Heart left ventricle (tissue), 16 donors: Measurements from ENCODE around the gene GDPD3. TPM values are rescaled to one million over a fixed set of nuclear protein-coding genes. Genes with fewer than 3 reads are reported as not detected.
A peak's percentile ranks its signal among the peaks of the same experiment; 100 is the strongest.

ENCODE experiments used
- ATAC-seq, 4 donors: fragments of 200-7000 bp; cut with Tn5 transposase; one replicate each; pipeline ENCODE4 v1.9.1; 2020 to 2022; ENCODE audit warnings: moderate library complexity in 4 of 4, mild to moderate bottlenecking in 3 of 4, moderate number of reproducible peaks in 1 of 4
- DNase-seq, 5 donors: peaks; one replicate each; pipeline ENCODE4 v3.0.0-alpha.2; 2020
- H3K27ac ChIP-seq, 12 donors: fragments of 200-600 bp; sonication (generic) in 4 of 12; one replicate each; pipeline versions ENCODE4 v1.5.0 to v1.8.0; 2016 to 2022; ENCODE audit warnings: mild to moderate bottlenecking in 2 of 12
- H3K27me3 ChIP-seq, 9 donors: fragments of 200-600 bp; sonication (generic) in 2 of 9; one replicate each; pipeline versions ENCODE4 v1.5.1 to v1.8.0; 2016 to 2022; ENCODE audit warnings: mild to moderate bottlenecking in 3 of 9
- H3K36me3 ChIP-seq, 9 donors: fragments of 200-600 bp; sonication (generic) in 2 of 9; one replicate each; pipeline versions ENCODE4 v1.5.0 to v1.8.0; 2018 to 2022; ENCODE audit warnings: mild to moderate bottlenecking in 2 of 9
- H3K4me1 ChIP-seq, 12 donors: fragments of 200-600 bp; sonication (generic) in 4 of 12; one replicate each; pipeline versions ENCODE4 v1.5.0 to v1.8.0; 2016 to 2022; ENCODE audit warnings: mild to moderate bottlenecking in 3 of 12
- H3K4me3 ChIP-seq, 12 donors: fragments of 200-600 bp; sonication (generic) in 4 of 12; one replicate each; pipeline versions ENCODE4 v1.5.0 to v1.8.0; 2017 to 2022; ENCODE audit warnings: mild to moderate bottlenecking in 9 of 12, moderate library complexity in 4 of 12
- H3K9me3 ChIP-seq, 12 donors: fragments of 200-600 bp; sonication (generic) in 4 of 12; one replicate each; pipeline versions ENCODE4 v1.5.0 to v1.8.0; 2016 to 2022; ENCODE audit warnings: mild to moderate bottlenecking in 1 of 12
- POLR2A ChIP-seq, 2 donors: fragments of 450-650 bp; IDR thresholded peaks; one replicate each; pipeline ENCODE4 v1.6.1; 2017; ENCODE audit warnings: antibody characterized with exemption in 2 of 2, mild to moderate bottlenecking in 2 of 2, moderate library complexity in 2 of 2
- WGBS, 4 donors: extraction: QIAGEN DNeasy Blood & Tissue Kit in 2 of 4; methylation state at CpG; one replicate each; pipeline versions ENCODE4 v1.1.5 to v1.1.7; 2013 to 2018; 5-methylcytosine and 5-hydroxymethylcytosine counted together
- intact Hi-C, 10 donors: fragments of 100-400 bp; cut with DNase I; formaldehyde crosslinking; loops; one replicate each; pipeline versions ENCODE4 v1.11.1 to v1.14.2; 2022
- polyA plus RNA-seq, 2 donors: library from polyadenylated mRNA; stranded (reverse); fragments of 200-250 nt; gene quantifications; one replicate each; pipeline ENCODE4 v1.2.3, GENCODE V29; 2013
- total RNA-seq, 9 donors: library from RNA; depleted of rRNA in 2 of 9; stranded (reverse); fragments of >200 nt in 2 of 9; fragmentation: NEBNext Ultra II Directional in 3 of 9; extraction: Animal tissue kit (Norgen Biotek cat#: 25700) in 3 of 9; gene quantifications; one replicate each; pipeline versions ENCODE4 v1.1.0 to v1.2.4, GENCODE V29; 2016 to 2023
- TF ChIP-seq, protein P1 (sequence below), 12 donors: fragments of 200-600 bp; sonication (generic) in 4 of 12; IDR thresholded peaks; one replicate each; pipeline versions ENCODE4 v1.5.0 to v1.8.0; 2018 to 2022; ENCODE audit warnings: antibody characterized with exemption in 12 of 12, mild to moderate bottlenecking in 5 of 12
- donor health status: ischemic (EF 13 %, LVEDD 7.1; RV severe dilation, severe dysfunction).
- donor health status: healthy with polysubstance abuse.
- donor health status: DM: no; HTN: yes; CAD: no.
- donor health status: DM: no; HTN: no; CAD: no.
- donor health status: ischemic (EF 25% LVEDD 6.9; RV normal size, moderate dysfunction).
- donor health status: ischemic (EF 25% LVEDD 5.7; RV mildly dilated, moderate dysfunction).
- donor health status: healthy.
- donor health status: DM: yes; HTN: yes; CAD: no.
- donor health status: ischemic (EF 35%, LVEDD 5.7; RV mildly dilated, moderate dysfunction).
- donor health status: nonischemic (EF 11% LVEDD 7.7; RV severe dilation, severe dysfunction).
- donor health status: DM: yes; HTN: yes; CAD: no.
- donor health status: PGD.
- donor health status: ischemic (EF 29% LVEDD 5.4; RV normal size, mild dysfunction).
- donor health status: nonischemic (EF 23%, LVEDD 6.1; RV moderate dilation, normal function).

GDPD3 gene
- total and polyA plus RNA-seq, 11 donors = 0.36 to 5.3 (median 2.0) TPM

DNA sequence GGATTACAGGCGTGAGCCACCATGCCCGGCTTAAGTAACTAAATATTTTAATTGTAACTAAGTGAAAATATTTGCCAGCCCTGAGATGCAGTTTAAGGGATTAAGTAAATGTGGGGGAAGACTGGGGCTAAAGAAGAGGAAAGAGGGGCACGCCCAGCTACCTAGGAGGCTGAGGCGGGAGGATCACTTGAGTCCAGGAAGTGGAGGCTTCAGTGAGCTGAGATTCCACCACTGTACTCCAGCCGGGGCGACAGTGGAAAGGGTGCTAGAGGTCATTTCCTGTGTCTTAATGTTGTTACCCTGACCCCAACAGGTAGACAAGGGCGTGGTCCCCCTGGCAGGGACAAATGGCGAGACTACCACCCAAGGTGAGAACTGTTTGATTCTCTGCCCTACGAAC is 45.0 kb downstream of the GDPD3 start:
- ATAC-seq (no peak), DNase-seq (no peak)
- TF ChIP-seq, protein P1, sequence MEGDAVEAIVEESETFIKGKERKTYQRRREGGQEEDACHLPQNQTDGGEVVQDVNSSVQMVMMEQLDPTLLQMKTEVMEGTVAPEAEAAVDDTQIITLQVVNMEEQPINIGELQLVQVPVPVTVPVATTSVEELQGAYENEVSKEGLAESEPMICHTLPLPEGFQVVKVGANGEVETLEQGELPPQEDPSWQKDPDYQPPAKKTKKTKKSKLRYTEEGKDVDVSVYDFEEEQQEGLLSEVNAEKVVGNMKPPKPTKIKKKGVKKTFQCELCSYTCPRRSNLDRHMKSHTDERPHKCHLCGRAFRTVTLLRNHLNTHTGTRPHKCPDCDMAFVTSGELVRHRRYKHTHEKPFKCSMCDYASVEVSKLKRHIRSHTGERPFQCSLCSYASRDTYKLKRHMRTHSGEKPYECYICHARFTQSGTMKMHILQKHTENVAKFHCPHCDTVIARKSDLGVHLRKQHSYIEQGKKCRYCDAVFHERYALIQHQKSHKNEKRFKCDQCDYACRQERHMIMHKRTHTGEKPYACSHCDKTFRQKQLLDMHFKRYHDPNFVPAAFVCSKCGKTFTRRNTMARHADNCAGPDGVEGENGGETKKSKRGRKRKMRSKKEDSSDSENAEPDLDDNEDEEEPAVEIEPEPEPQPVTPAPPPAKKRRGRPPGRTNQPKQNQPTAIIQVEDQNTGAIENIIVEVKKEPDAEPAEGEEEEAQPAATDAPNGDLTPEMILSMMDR (IDR thresholded peaks at IDR 0.05) = no peak
- TF ChIP-seq POLR2A (IDR thresholded peaks at IDR 0.05) = no peak
- Histone ChIP-seq H3K27me3 (no peaks in the 10 kb centered on the region), H3K9me3 (no peaks in the 10 kb centered on the region), H3K4me3 (peak overlapping the region in 7 of 12 donors; percentile 84 to 98 (median 96)), H3K4me1 (peaks cover 0 to 61% (median 50%) of the 10 kb centered on the region in 12 donors), H3K36me3 (peaks cover 0 to 73% (median 66%) of the 10 kb centered on the region in 9 donors), H3K27ac (peak overlapping the region in 9 of 12 donors; percentile 12 to 100 (median 99))
- intact Hi-C loops = loop anchor here in 4 of 10 donors (5.0 to 10.0 kb wide), 4 partner anchors 56 to 456 kb away; partner anchors contain the start of genes MAPK3 (in 1 of the 4), MAZ (in 1 of the 4) and ZNF768 (in 1 of the 4)
- WGBS, 4 donors = 64 to 78% (median 73%) methylated on average over 9 of the region's 9 CpGs

DNA sequence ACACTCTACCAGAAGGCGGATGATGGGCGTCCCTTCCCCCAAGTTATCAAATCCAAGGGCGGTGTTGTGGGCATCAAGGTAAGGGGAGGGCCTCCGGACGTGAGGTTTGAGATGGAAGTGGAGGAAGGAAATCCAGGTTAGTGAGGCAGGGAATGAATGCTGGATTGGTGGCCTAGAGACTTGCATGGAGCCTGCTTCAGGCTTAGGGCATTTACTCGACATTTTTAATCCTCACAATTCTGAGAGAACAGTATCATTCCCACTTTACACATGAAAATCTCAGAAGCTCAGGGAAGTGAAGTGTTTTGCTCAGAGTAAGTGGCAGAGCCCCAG is 45.8 kb downstream of the GDPD3 start:
- intact Hi-C loops = loop anchor here in 4 of 10 donors (5.0 to 10.0 kb wide), 4 partner anchors 57 to 457 kb away; partner anchors contain the start of genes MAPK3 (in 1 of the 4), MAZ (in 1 of the 4) and ZNF768 (in 1 of the 4)
- H3K36me3 ChIP-seq = peaks cover 0 to 65% (median 58%) of the 10 kb centered on the region in 9 donors
- no peak for ATAC-seq
- no peaks in the 10 kb centered on the region for H3K9me3 ChIP-seq
- 36 to 78% (median 51%) methylated on average over 6 of the region's 6 CpGs for WGBS, 4 donors
- no peaks in the 10 kb centered on the region for H3K27me3 ChIP-seq
- H3K27ac ChIP-seq = peak overlapping the region in 10 of 12 donors; percentile 92 to 100 (median 99)
- H3K4me3 ChIP-seq = peak overlapping the region; percentile 84 to 99 (median 96)
- H3K4me1 ChIP-seq = peaks cover 0 to 65% (median 54%) of the 10 kb centered on the region in 12 donors
- TF ChIP-seq POLR2A (IDR thresholded peaks at IDR 0.05) = no peak
- TF ChIP-seq, protein P1 (IDR thresholded peaks at IDR 0.05) = no peak
- no peak for DNase-seq

DNA sequence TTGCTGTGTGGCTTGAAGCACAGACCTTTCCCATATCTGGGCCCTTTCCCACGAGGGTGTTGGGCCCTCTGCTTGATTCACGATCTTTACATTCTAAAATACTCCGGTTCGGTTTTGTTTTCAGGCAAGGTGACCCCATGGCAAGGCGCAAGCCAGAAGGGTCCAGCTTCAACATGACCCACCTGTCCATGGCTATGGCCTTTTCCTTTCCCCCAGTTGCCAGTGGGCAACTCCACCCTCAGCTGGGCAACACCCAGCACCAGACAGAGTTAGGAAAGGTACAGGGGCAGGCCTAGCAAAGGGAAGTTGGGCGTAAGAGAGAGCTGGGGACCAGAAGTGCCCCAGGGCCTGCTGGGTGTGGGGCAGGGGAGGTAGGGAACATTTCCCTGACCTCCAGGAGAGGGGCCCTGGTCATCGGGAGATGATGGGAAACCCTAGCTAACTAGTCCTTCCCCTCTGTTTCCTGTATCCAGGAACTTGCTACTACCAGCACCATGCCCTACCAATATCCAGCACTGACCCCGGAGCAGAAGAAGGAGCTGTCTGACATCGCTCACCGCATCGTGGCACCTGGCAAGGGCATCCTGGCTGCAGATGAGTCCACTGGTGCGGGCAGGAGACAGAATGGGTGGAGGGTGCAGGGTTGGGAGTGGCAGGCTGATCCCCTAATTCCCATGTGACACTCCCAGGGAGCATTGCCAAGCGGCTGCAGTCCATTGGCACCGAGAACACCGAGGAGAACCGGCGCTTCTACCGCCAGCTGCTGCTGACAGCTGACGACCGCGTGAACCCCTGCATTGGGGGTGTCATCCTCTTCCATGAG is 46.4 kb downstream of the GDPD3 start:
- 26 to 32% (median 28%) methylated on average over 9 to 21 of the region's 21 CpGs for WGBS, 4 donors
- Histone ChIP-seq H3K27ac (peak overlapping the region; percentile 92 to 100 (median 99)), H3K36me3 (peaks cover 0 to 59% (median 52%) of the 10 kb centered on the region in 9 donors), H3K4me3 (peak overlapping the region; percentile 84 to 99 (median 96)), H3K27me3 (no peaks in the 10 kb centered on the region), H3K4me1 (peaks cover 0 to 65% (median 54%) of the 10 kb centered on the region in 12 donors), H3K9me3 (no peaks in the 10 kb centered on the region)
- ATAC-seq = no peak
- intact Hi-C loops = loop anchor here in 4 of 10 donors (5.0 to 10.0 kb wide), 4 partner anchors 58 to 458 kb away; partner anchors contain the start of genes MAPK3 (in 1 of the 4), MAZ (in 1 of the 4) and ZNF768 (in 1 of the 4)
- no peak for TF ChIP-seq POLR2A (IDR thresholded peaks at IDR 0.05)
- TF ChIP-seq, protein P1 (IDR thresholded peaks at IDR 0.05) = no peak
- DNase-seq = peak; percentile 63 to 74 (median 69)
